HL-60 (cell line): ENCODE data around the gene TAF3.

Experiments
- CTCF ChIP-seq: IDR thresholded peaks from one replicate; pipeline ENCODE4 v1.5.1; 2011; ENCODE audit warnings: low read length, control low read depth, inconsistent platforms; ENCODE audit not compliant: insufficient read depth
- GABPA ChIP-seq: IDR thresholded peaks from 2 replicates; pipeline ENCODE4 v1.6.1; 2012; ENCODE audit warnings: low read depth
- POLR2AphosphoS5 ChIP-seq: IDR thresholded peaks from 2 replicates; pipeline ENCODE4 v1.6.1; 2012; ENCODE audit warnings: low read depth
- REST ChIP-seq: IDR thresholded peaks from 2 replicates; pipeline ENCODE4 v1.6.1; 2012; ENCODE audit warnings: low read depth; ENCODE audit not compliant: insufficient replicate concordance

GRCh38 chr10:7902413-7902812 lies 84.1 kb downstream of the TAF3 start:
- TF ChIP-seq POLR2AphosphoS5 = no peak
- TF ChIP-seq CTCF = no peak
- no peak for TF ChIP-seq REST
- TF ChIP-seq GABPA = no peak
